Fibroblast of the aortic adventitia (primary cell): ENCODE data around the gene C17orf67. TPM values are rescaled to one million over a fixed set of nuclear protein-coding genes. Genes with fewer than 3 reads are reported as not detected.
A peak's percentile ranks its signal among the peaks of the same experiment; 100 is the strongest.

Experiments used
- DNase-seq: peaks from one replicate; pipeline ENCODE4 v3.0.0-alpha.2; 2010; ENCODE audit warnings: low read depth
- H3K4me3 ChIP-seq: 2 replicates; pipeline ENCODE4 v1.5.1; 2011; ENCODE audit warnings: low read depth, mild to moderate bottlenecking, control low read depth, low read length, moderate library complexity
- total RNA-seq: library from RNA; depleted of rRNA; stranded (reverse); fragments of >200 nt; gene quantifications from 2 replicates; pipeline ENCODE4 v1.2.3, GENCODE V29; 2012; ENCODE audit warnings: low replicate concordance
- TF ChIP-seq, protein P1 (sequence below): IDR thresholded peaks from 2 replicates; pipeline ENCODE4 v1.5.1; 2011; ENCODE audit warnings: mild to moderate bottlenecking, low read length, control low read depth, inconsistent platforms; ENCODE audit not compliant: insufficient read depth

Gene C17orf67
- total RNA-seq, 1 donor: 0.99 TPM

DNA sequence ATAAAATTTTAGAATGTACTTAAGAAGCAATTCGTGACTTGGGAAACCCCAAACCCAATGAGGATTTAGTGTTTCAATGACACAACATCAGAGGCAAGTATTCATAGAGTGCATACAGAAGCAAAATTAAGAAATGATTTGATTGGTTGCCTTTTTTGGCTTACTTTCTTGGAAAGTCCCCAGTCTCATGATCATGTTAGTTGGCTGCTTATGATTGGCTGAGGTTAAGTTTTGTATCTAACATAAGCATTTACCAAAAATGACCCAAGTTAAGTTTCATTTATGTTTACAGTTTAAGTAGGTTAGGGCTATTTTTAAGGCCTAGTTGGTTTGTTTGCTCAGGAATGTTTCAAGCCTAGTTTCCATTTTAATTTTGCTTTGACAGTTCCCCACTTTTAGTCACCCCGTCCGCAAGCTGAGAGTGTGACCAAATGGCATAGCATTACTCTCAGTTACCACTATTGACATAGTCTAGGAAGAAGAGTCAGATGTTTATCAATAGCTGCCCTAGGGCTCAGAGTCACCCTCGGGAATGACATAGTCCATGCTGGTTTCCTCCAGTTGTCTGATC, 36.4 kb upstream of the C17orf67 start:
- DNase-seq: no peak
- TF ChIP-seq, protein P1, sequence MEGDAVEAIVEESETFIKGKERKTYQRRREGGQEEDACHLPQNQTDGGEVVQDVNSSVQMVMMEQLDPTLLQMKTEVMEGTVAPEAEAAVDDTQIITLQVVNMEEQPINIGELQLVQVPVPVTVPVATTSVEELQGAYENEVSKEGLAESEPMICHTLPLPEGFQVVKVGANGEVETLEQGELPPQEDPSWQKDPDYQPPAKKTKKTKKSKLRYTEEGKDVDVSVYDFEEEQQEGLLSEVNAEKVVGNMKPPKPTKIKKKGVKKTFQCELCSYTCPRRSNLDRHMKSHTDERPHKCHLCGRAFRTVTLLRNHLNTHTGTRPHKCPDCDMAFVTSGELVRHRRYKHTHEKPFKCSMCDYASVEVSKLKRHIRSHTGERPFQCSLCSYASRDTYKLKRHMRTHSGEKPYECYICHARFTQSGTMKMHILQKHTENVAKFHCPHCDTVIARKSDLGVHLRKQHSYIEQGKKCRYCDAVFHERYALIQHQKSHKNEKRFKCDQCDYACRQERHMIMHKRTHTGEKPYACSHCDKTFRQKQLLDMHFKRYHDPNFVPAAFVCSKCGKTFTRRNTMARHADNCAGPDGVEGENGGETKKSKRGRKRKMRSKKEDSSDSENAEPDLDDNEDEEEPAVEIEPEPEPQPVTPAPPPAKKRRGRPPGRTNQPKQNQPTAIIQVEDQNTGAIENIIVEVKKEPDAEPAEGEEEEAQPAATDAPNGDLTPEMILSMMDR: no peak
- no peak overlapping the region for H3K4me3 ChIP-seq

DNA sequence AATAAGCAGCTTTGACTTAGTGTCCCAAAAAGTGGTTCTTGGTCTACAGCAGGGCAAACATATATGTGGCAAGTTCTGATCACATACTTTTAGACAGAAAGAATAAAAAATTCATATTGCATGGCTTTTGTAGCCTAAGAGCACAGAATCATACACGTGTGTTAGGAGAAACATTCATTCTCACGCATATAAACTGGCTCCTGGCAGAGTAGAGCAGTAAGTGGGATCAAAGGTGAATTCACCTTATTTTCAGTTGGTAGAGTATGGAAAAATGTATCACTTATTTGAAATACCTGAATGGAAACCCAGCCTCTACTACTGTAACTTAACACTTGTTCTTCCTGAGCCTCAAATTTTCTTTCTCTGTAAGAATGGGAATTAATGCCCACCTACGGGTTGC, 35.0 kb upstream of the C17orf67 start:
- DNase-seq: no peak
- H3K4me3 ChIP-seq: no peak overlapping the region
- TF ChIP-seq, protein P1: no peak

DNA sequence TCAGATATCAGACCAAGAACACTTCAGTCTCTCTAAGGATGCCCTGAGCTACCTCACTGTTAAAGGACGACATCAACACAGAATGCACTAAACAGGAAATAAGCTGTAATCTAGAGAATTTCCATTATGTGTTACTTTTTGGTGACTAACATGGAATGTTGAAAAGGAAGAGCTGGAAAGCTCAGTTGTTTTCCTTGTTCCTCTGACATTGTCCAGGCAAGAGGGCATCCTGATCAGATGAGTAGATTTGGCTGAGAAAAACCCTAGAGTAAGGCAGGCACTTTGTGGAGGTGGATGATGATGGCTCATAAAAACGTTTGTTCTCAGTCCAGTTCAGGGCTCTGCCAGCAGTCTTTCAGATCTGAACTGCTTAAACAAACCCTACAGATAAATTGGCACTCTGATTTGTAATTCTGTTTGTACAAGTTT, 34.2 kb upstream of the C17orf67 start:
- no peak overlapping the region for H3K4me3 ChIP-seq
- TF ChIP-seq, protein P1: no peak
- peak; percentile 76 for DNase-seq

DNA sequence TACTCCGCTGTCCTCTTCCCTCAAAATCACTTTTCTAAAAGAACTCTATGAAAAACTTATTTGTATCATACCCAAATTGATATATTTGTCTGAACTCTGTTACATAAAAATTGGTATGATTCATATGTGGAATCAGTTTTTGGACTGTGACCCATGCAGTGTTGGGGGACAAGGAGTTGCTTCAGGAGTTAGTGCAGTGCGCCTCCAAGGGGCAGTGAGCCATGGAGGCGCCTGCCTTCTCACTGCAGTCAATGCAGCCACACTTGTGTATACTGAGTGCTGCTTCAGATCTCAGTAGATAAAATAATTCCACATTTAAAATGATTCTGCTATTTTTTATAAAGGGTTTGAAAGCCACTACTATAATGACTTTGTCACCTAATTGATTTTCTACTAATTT, 32.8 kb upstream of the C17orf67 start:
- TF ChIP-seq, protein P1: peak; percentile 13
- DNase-seq: no peak
- no peak overlapping the region for H3K4me3 ChIP-seq

DNA sequence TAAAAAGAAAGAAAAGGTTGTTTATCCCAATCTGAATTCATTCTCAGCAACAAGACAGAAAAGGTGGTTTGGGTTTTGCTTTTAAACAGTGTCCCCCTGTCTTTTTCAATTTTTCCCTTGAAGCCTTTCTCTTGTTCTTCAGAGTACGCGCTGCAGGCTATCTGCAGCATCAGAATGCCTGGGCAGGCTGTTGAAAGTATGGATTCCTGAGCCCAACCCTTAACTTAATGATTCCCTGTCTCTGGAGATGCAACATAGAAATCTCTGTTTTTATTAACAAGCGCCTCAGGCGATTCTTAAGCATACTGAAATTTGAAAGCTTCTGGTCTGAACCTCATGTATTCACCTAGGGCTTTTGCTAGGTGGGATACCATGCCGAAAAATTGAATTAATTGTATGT, 32.4 kb upstream of the C17orf67 start:
- TF ChIP-seq, protein P1: no peak
- no peak for DNase-seq

DNA sequence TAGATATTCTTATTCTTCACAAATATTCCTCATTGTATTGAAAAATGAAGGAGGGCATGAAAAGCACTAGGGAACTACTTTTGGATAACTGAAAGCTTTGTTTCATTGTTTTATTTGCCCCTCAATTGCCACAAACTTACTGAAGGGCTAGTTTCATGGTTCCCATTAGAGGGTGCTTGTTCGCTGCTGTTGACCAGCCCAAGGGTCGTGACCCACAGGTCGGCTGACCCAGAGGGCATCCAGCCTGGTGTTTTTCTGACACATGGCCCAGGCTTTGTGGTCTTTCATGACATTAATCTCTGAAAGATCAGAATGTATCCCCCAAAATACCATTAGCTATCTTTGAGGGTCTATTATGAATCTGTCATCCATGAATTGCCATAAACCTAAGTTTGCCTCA, 30.3 kb upstream of the C17orf67 start:
- no peak overlapping the region for H3K4me3 ChIP-seq
- TF ChIP-seq, protein P1: no peak
- DNase-seq: no peak

More for the DNA sequence above, 32.4 kb upstream of the C17orf67 start:
- no peak overlapping the region for H3K4me3 ChIP-seq

DNA sequence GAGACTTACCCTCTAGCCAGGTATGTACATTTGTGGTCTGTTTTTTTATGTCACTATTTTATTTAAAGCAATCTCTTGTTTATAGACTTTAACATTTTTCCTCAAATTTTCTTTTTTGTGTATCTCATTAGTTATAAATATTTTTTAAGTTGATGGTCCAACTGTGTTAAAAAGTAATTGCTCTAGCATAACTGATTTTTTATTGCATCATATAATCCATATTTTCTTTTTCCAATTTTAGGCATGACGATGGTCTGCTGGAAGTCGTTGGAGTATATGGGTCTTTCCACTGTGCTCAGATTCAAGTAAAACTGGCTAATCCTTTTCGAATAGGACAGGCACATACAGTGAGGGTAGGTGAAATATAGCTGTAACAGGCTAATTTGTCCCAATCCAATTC, 28.2 kb upstream of the C17orf67 start:
- no peak overlapping the region for H3K4me3 ChIP-seq
- DNase-seq: no peak
- TF ChIP-seq, protein P1: no peak
